Tibial nerve (tissue), 4 donors: ENCODE results near the gene FNDC3B. TPM values are rescaled to one million over a fixed set of nuclear protein-coding genes. Genes with fewer than 3 reads are reported as not detected.

Experiments
- DNase-seq, 2 donors: peaks; one replicate each; pipeline ENCODE4 v3.0.0-alpha.2; 2019; ENCODE audit warnings: low spot score in 2 of 2
- H3K27ac ChIP-seq, 4 donors: fragments of 200-600 bp; sonication (generic) in 3 of 4; one replicate each; pipeline ENCODE4 v1.5.1; 2017 to 2019; ENCODE audit warnings: mild to moderate bottlenecking in 1 of 4
- H3K27me3 ChIP-seq, 2 donors: fragments of 200-600 bp; sonication (generic) in 1 of 2; one replicate each; pipeline versions ENCODE4 v1.5.1 to v1.6.0; 2017 to 2019
- H3K36me3 ChIP-seq, 3 donors: fragments of 200-600 bp; sonication (generic); one replicate each; pipeline ENCODE4 v1.5.1; 2018 to 2019
- H3K4me1 ChIP-seq, 4 donors: fragments of 200-600 bp; sonication (generic) in 3 of 4; one replicate each; pipeline ENCODE4 v1.5.1; 2017 to 2019
- H3K4me3 ChIP-seq, 4 donors: fragments of 200-600 bp; sonication (generic) in 3 of 4; one replicate each; pipeline ENCODE4 v1.5.1; 2017 to 2019; ENCODE audit warnings: mild to moderate bottlenecking in 1 of 4, moderate library complexity in 1 of 4
- H3K9me3 ChIP-seq, 4 donors: fragments of 200-600 bp; sonication (generic) in 3 of 4; one replicate each; pipeline ENCODE4 v1.5.1; 2017 to 2019
- CTCF ChIP-seq, 5 experiments: fragments of 200-600 bp in 3 of 5; fragments of 450-650 bp in 2 of 5; sonication (generic) in 3 of 5; IDR thresholded peaks; one replicate each; pipeline ENCODE4 v1.5.1; 2016 to 2019; ENCODE audit warnings: antibody characterized with exemption in 5 of 5, mild to moderate bottlenecking in 3 of 5, moderate library complexity in 2 of 5
- EP300 ChIP-seq, 2 donors: sonication (generic); formaldehyde crosslinking; IDR thresholded peaks; one replicate each; pipeline ENCODE4 v1.6.1; 2017; ENCODE audit warnings: antibody characterized with exemption in 2 of 2, mild to moderate bottlenecking in 1 of 2
- POLR2A ChIP-seq, 2 donors: fragments of 450-650 bp; IDR thresholded peaks; one replicate each; pipeline ENCODE4 v1.6.1; 2017; ENCODE audit warnings: antibody characterized with exemption in 2 of 2, mild to moderate bottlenecking in 2 of 2, moderate library complexity in 2 of 2
- WGBS, 2 donors: methylation state at CpG; one replicate each; pipeline ENCODE4 v1.1.5; 2018; 5-methylcytosine and 5-hydroxymethylcytosine counted together
- total RNA-seq, 4 donors: library from RNA; depleted of rRNA; stranded (reverse); fragments of >200 nt; gene quantifications; one replicate each; pipeline ENCODE4 v1.1.0, GENCODE V29; 2016

Gene FNDC3B
- total RNA-seq, 4 donors from 2014 or later, result 87.5 to 106 (median 95.7) TPM

- peaks cover 0 to 58% (median 0%) of the 10 kb centered on the region in 3 donors for H3K36me3 ChIP-seq
- no peak for DNase-seq
- TF ChIP-seq POLR2A (IDR thresholded peaks at IDR 0.05) (no peak), CTCF (IDR thresholded peaks at IDR 0.05) (no peak), EP300 (IDR thresholded peaks at IDR 0.05) (no peak)
- no peaks in the 10 kb centered on the region for H3K9me3 ChIP-seq
- no peaks in the 10 kb centered on the region for H3K27me3 ChIP-seq
- H3K4me3 ChIP-seq, result no peak overlapping the region
- H3K4me1 ChIP-seq, result peaks cover 0 to 20% (median 2%) of the 10 kb centered on the region in 4 donors
- WGBS, 2 donors, result 90 to 98% methylated on average over 3 of the region's 3 CpGs
- no peak overlapping the region for H3K27ac ChIP-seq
Observed at GRCh38 chr3:172298247-172298646, 258.9 kb downstream of the FNDC3B start.

- no peak overlapping the region for H3K4me3 ChIP-seq
- no peaks in the 10 kb centered on the region for H3K27me3 ChIP-seq
- no peak overlapping the region for H3K27ac ChIP-seq
- H3K36me3 ChIP-seq, result peaks cover 0 to 49% (median 0%) of the 10 kb centered on the region in 3 donors
- DNase-seq, result no peak
- peaks cover 0 to 24% (median 2%) of the 10 kb centered on the region in 4 donors for H3K4me1 ChIP-seq
- H3K9me3 ChIP-seq, result no peaks in the 10 kb centered on the region
- TF ChIP-seq CTCF (IDR thresholded peaks at IDR 0.05), result no peak
- TF ChIP-seq POLR2A (IDR thresholded peaks at IDR 0.05), result no peak
- TF ChIP-seq EP300 (IDR thresholded peaks at IDR 0.05), result no peak
- 45 to 71% methylated on average over 2 of the region's 2 CpGs for WGBS, 2 donors
Observed at GRCh38 chr3:172300187-172300586, 260.8 kb downstream of the FNDC3B start.

- WGBS, 2 donors, result 75 to 95% methylated on average over 5 of the region's 5 CpGs
- H3K27ac ChIP-seq, result no peak overlapping the region
- DNase-seq, result no peak
- TF ChIP-seq EP300 (IDR thresholded peaks at IDR 0.05) (no peak), POLR2A (IDR thresholded peaks at IDR 0.05) (no peak), CTCF (IDR thresholded peaks at IDR 0.05) (no peak)
- H3K27me3 ChIP-seq, result no peaks in the 10 kb centered on the region
- peaks cover 0 to 24% (median 2%) of the 10 kb centered on the region in 4 donors for H3K4me1 ChIP-seq
- H3K36me3 ChIP-seq, result peaks cover 0 to 44% (median 0%) of the 10 kb centered on the region in 3 donors
- no peaks in the 10 kb centered on the region for H3K9me3 ChIP-seq
- H3K4me3 ChIP-seq, result no peak overlapping the region
Observed at GRCh38 chr3:172300862-172301261, 261.5 kb downstream of the FNDC3B start.

GRCh38 chr3:172302203-172302602 is 262.8 kb downstream of the FNDC3B start:
- Histone ChIP-seq H3K27me3 (no peaks in the 10 kb centered on the region), H3K9me3 (no peaks in the 10 kb centered on the region), H3K4me3 (no peak overlapping the region), H3K36me3 (peaks cover 0 to 36% (median 0%) of the 10 kb centered on the region in 3 donors), H3K4me1 (peaks cover 0 to 24% (median 2%) of the 10 kb centered on the region in 4 donors), H3K27ac (peak overlapping the region in 2 of 4 donors; percentile 26 to 47)
- DNase-seq, result no peak
- TF ChIP-seq POLR2A (IDR thresholded peaks at IDR 0.05) (no peak), CTCF (IDR thresholded peaks at IDR 0.05) (no peak), EP300 (IDR thresholded peaks at IDR 0.05) (no peak)
- WGBS, 2 donors, result 74 to 87% methylated on average over 2 of the region's 2 CpGs

- Histone ChIP-seq H3K27me3 (no peaks in the 10 kb centered on the region), H3K4me1 (peaks cover 0 to 24% (median 2%) of the 10 kb centered on the region in 4 donors), H3K27ac (peak overlapping the region in 1 of 4 donors; percentile 47), H3K4me3 (no peak overlapping the region), H3K9me3 (no peaks in the 10 kb centered on the region), H3K36me3 (peaks cover 0 to 39% (median 0%) of the 10 kb centered on the region in 3 donors)
- TF ChIP-seq POLR2A (IDR thresholded peaks at IDR 0.05) (no peak), CTCF (IDR thresholded peaks at IDR 0.05) (no peak), EP300 (IDR thresholded peaks at IDR 0.05) (peak in 1 of 2 donors; percentile 46)
- WGBS, 2 donors, result 51 to 52% methylated on average over 4 of the region's 4 CpGs
- DNase-seq, result no peak
Observed at GRCh38 chr3:172303181-172303580, 263.8 kb downstream of the FNDC3B start.
